Glomerular visceral epithelial cell (primary cell): ENCODE data around the gene CRYBG1.

ENCODE experiments used
- DNase-seq: peaks from one replicate; pipeline ENCODE4 v3.0.0-alpha.2; 2016; ENCODE audit errors: extremely low spot score

CRYBG1 gene

DNA sequence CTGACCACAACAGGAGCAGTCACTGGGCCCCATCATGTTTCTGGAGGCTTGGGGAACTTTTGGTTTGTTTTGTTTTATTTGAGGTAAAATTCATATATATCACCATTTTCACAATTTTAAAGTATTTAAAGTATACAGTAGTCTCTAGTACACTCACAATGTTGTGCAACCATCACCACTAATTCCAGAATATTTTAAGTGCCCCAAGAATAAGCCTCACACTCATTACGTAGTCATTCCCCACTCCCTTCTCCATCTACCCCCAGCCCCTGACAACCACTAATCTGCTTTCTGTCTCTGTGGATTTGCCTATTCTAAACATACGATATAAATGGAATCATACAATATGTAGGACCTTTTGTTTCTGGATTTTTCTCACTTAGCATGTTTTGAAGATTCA is 239.8 kb downstream of the CRYBG1 start:
- no peak for DNase-seq

DNA sequence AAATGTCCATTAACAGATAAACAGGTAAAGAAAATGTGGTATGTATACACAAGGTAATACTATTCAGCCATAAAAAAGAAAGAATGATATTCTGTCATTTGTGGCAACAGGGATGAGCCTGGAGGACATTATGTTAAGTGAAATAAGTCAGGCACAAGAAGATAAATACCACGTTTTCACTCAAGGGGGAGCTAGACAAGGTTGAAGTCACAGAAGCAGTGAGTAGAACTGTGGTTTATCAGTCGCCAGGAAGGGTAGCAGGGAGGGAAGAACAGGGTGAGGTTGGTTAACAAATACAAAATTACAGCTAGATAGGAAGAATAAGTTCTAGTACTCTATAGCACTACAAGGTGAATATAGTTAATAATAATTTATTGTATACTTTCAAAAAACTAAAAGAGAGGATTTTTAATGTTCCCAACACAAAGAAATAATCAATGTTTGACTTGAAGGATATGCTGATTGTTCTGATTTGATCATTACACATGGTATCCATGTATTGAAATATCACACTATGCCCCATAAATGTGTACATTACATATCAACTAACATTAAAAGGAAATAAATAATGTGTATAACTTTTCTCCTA is 247.7 kb downstream of the CRYBG1 start:
- DNase-seq: peak; percentile 63

DNA sequence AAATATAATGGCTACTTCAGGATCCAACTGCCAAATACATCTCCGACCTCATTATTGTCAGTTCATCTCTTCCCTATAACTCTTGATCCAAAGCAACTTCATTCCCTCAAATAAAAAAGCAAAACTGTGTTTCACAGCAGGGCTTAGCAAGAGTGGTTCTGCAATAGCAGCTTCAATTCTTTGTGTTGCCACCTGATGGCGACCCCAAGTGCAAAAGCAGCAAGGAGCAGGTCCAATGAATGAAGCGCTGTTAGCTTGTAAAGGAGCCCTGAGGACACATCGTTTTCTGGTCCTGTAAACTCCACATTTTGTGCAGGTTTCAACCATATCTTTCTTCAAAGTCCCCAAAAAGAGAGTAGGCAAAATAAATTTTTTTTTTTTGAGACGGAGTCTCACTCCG is 249.2 kb downstream of the CRYBG1 start:
- peak; percentile 38 for DNase-seq

DNA sequence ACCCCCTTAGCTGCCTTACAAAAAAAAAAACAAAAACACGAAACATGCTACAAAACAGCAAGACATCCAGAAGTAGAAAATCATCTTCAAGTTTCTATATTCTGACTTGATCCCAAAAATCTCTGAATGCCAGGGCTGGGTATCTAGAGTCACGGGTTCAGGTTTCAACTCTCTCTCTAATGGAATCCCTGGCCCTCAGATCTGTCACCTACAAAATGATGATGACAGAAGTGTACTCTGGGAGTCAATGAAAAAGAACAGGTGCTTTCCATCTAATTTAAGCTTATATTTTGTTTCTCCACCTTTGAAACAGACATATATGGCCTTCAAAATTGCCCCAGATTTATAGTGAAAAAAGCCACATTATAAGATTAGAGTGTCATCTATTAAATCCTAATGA is 250.5 kb downstream of the CRYBG1 start:
- no peak for DNase-seq

DNA sequence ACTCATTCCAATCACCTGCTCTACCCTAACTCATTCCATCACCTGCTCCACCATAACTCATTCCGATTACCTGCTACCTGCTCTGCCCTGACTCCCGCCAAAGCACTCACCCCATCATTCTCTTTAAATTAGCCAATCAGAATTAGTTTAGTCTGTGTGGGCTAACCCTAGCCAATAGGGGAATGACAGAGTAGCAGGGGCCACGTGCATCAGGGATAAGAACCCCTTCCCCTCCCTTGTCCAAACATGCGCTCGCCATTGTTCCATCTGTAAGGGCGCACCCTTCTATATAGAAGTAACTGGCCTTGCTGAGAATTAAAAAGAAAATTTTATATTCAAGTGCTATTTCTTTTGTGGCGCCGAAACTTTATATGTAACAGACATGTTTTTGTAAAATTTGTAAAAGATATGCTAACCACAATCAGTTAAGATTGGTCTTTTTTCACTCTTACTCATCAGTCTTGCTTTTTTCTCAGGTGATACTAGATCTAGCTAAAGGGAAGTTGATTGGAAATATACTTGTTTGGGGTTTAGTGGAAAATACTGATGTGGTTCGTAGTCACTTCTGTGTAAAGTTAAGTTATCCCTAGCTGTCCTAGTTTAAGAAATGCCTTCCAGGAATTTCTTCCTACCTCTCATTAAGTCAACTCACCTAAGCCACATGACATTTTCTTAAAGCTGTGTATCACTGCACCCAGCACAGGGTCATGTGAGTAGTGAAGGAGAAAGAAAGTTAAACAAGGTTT is 252.3 kb downstream of the CRYBG1 start:
- DNase-seq: no peak

DNA sequence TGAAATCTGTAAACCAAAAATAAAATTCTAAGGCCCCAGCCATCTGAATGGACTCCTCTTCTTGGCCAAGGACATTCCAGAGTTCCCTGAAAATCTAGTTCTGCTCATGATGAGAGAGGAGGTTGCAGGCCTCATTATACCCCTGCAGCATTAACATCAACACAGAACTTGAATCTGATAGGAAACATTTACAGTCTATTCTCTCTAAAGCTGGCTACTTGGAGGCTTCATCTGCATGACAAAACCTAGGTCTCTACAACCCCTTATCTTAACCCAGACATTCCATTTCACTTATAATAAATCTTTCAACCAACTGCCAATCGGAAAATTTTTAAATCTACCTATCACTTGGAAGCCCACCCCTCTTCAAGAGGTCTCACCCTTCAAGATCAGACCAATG is 253.1 kb downstream of the CRYBG1 start:
- no peak for DNase-seq

DNA sequence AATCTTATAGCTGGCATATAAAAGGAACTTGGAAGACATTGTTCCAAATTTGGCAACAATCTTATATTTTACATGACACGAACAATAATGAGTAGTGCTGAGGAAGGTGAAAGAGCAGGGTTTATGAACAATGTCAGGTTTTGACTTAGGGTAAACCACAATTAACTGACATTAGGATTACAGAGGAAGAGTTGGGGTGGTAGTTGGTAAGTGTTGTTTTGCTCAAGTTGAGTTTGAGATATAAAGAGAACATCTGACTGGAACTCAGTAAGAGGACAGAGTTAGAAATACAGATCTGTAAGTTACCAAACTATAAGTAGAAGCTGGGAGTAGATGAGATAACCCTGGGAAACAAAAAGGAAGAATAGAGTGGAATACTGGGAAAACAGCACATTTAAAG is 253.6 kb downstream of the CRYBG1 start:
- no peak for DNase-seq

DNA sequence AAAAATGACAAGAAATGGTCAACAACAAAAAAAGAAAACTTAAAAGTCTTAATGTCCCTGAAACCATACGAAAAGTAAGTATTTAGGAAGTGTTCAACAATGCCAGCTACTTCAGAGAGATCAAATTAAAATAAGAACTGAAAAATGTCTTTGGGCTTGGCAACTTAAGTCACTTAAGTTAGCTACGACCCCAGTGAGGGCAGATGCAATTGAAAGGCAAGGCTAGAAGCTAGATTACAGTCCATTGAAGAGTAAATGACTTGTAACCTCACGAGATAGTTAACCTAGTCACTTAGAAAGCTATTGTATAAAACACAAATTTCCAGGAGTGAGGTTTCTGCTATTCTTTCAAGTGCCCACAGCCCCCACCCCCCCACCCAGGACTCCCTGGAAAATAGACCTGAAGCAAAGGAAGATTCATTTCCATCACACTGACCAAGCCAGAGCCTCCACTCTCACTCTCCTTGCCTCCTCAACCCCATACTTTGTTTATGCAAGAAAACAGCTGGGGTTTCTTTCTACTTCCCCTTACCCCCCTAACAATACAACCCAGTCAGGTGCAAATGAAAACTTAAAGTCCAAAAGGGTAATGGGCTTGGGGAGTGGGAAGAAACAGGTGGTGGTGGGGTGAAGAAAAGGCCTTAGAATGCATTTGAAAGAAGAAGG is 254.2 kb downstream of the CRYBG1 start:
- no peak for DNase-seq

DNA sequence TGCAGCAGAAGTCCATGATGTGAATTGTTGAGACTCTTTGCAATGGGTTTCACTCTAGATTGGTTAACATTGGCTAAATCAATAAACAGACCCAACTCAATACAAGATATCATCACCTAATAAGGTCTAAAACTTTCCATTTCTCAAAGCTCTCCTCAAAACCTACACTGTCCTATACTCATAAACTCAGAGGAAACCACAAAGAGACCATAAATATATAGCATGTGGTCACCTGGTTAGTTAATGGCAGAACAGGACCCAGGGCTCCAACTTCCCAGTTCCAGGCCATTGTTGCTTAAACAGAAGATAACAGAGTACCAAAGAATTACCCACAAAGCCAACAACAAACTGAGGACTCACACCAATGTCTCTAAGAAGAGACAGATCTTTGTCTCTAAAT is 256.8 kb downstream of the CRYBG1 start:
- DNase-seq: no peak

DNA sequence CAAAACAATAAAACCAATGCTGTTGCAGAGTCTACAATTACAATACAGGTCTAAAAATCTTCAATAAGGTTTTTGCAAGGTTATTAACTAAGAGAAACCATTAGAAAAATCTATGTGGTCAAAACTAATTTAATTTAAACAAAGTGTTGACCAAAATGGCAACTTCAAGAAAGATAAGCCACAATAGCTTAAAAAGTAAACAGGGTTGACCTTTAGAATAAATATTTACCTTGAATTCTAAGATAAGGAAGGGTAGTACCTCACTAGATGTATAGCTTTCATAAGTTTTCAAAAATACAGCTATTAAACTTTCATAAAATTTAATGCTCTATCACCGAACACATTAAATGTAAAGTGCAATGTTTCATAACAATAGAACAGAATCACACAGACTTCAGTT is 257.3 kb downstream of the CRYBG1 start:
- DNase-seq: no peak

DNA sequence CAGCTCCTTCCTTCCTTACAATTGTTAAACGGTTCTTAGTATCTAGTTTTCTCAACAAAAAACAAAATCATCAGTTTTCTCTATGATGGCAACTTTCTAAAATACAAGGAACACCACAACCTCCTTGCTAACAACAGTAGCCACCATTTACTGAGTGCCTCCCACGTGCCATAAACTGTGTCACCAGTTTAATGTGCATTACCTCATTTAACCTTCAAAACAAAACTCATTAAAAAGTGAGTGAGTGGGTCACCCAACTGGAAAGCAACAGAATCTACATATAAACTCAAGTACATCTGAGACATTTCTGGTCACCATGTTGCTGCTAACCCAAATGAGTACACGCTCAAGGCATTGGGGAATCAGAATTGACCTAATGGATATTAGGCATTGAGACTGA is 257.8 kb downstream of the CRYBG1 start:
- no peak for DNase-seq

DNA sequence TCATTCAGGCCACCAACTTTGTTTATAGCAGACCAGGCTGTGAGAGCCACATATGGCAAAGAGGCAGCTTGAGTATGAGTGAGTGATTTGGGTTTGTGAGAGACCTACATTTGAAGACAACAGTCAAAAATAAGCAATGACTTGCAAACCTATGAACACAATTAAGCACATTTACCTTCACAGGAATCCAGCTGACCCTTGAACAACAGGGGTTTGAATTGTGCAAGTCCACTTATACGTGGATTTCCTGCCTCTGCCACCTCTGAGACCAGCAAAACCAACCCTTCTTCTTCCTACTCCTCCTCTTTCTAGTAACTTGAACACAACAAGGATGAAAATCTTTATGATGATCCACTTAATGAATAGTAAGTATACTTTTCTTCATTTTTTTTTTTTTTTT is 258.7 kb downstream of the CRYBG1 start:
- DNase-seq: no peak

DNA sequence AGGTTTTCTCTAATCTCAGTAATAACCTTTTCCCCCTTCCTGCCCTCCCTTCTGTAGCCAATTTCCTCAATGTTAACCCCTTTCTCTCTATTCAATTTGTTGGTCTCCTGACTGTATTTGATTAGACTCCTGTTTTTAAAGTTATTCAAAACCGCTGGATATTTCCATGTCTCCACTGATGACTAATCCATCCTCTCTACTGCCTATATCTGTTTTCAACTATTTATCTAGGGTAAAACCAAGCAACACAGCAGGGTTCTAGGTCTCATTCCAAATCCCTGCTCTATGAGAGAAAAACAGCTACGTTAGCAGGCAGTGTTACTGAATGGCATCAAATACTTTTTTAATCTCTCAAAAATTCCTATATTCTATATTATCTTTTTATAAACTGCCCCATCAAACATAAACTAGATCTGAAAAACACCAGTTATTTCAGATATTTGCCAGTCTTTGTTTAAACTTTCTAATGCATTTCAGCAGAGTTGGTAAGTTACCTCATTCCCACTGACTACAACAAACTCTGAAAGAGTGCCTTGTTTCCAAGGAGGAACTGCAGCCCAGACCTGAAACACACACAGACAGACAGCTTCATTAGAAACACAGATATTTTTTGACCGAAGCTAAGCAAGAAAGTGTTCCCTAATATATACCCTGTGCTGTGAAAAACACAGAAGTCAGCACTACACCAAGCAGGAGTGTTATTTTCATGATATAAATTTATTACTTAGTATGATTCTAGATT is 260.6 kb downstream of the CRYBG1 start:
- no peak for DNase-seq
